Body of pancreas (tissue), 4 donors: ENCODE data around the gene TMEM170A. TPM values are rescaled to one million over a fixed set of nuclear protein-coding genes. Genes with fewer than 3 reads are reported as not detected.

Experiments used
- ATAC-seq: fragments of 150-250 bp; one replicate; pipeline ENCODE4 v1.9.1; 2016
- DNase-seq, 4 donors: peaks; one replicate each; pipeline ENCODE4 v3.0.0-alpha.2; 2019
- H3K27ac ChIP-seq, 4 donors: fragments of 200-600 bp; sonication (generic); 1 replicate in 3 of 4; 2 replicates in 1 of 4; pipeline versions ENCODE4 v1.5.1 to v1.6.1; 2016 to 2019; ENCODE audit warnings: mild to moderate bottlenecking in 1 of 4, mixed read lengths in 1 of 4, moderate library complexity in 1 of 4
- H3K27me3 ChIP-seq, 2 donors: fragments of 200-600 bp; sonication (generic); one replicate each; pipeline ENCODE4 v1.6.0; 2016; ENCODE audit warnings: mild to moderate bottlenecking in 1 of 2
- H3K36me3 ChIP-seq, 2 donors: fragments of 200-600 bp; sonication (generic); replicated peaks in 1 of 2; 2 replicates each; pipeline ENCODE4 v1.5.1; 2016; ENCODE audit warnings: low read depth in 2 of 2; ENCODE audit not compliant: insufficient read depth in 1 of 2
- H3K4me1 ChIP-seq: fragments of 200-600 bp; sonication (generic); one replicate; pipeline ENCODE4 v1.6.0; 2016
- H3K4me3 ChIP-seq, 2 donors: fragments of 200-600 bp; sonication (generic); 1 replicate in 1 of 2; 2 replicates in 1 of 2; pipeline ENCODE4 v1.5.1; 2016 to 2019
- H3K9me3 ChIP-seq, 3 donors: fragments of 200-600 bp; sonication (generic); 1 replicate in 2 of 3; 2 replicates in 1 of 3; pipeline ENCODE4 v1.5.1; 2016
- POLR2A ChIP-seq, 3 donors: fragments of 450-650 bp; IDR thresholded peaks; one replicate each; pipeline ENCODE4 v1.6.1; 2016; ENCODE audit warnings: antibody characterized with exemption in 3 of 3, mild to moderate bottlenecking in 2 of 3
- WGBS, 2 donors: methylation state at CpG; one replicate each; pipeline ENCODE4 v1.1.5; 2017; 5-methylcytosine and 5-hydroxymethylcytosine counted together
- intact Hi-C: fragments of 100-400 bp; cut with DNase I; formaldehyde crosslinking; loops from one replicate; pipeline ENCODE4 v1.15.1; 2023
- total RNA-seq, 2 donors: library from RNA; depleted of rRNA; stranded (reverse); fragments of >200 nt; gene quantifications; one replicate each; pipeline ENCODE4 v1.1.0, GENCODE V29; 2016
- TF ChIP-seq, protein P1 (sequence below), 7 experiments: fragments of 450-650 bp in 4 of 7; fragments of 200-600 bp in 3 of 7; sonication (generic) in 3 of 7; IDR thresholded peaks; one replicate each; pipeline ENCODE4 v1.5.1; 2016 to 2019; ENCODE audit warnings: antibody characterized with exemption in 7 of 7

TMEM170A gene
- total RNA-seq, 2 donors from 2014 or later, result 17.1 TPM

DNA sequence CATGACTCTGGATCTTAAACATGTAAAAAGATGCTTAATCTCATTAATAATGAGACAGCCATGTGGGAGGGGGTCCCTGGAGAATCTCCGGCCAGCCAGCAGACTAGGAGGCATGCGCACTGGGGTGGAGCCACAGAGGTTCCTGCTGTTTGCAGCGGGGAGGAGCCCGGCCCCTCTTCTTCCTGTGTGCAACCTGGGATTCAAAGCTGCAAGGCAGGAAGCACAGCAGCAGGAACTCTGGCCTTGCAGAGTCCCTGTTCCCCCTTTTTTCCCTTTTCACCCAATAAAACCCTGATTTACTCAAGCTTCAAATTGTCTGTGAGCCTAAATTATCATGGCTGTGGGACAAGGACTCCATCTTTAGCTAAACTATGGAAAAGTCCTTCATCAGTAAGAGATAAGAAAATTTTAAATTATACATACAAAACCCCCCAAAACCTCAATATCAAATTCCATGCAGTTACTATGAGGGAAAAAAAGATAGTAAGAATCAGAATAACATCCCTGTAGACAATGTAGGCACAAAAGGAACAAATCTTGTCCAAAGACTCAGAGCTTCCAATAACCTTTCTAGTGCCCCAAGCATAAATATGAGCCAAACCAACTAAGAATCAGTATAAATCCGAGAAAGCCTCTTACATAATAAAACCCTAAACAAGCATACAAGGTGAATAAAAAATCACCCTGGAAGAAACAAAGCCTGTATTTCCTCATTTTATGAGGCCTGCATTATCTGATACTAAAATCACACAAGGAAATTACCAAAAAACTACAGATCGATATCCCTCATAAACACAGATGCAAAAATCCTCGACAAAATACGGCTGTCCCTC lies 43.3 kb downstream of the TMEM170A start:
- Histone ChIP-seq H3K36me3 (no peaks in the 10 kb centered on the region), H3K4me3 (no peak overlapping the region), H3K27me3 (no peaks in the 10 kb centered on the region), H3K27ac (peak overlapping the region in 3 of 4 donors; percentile 52 to 74 (median 57)), H3K9me3 (no peaks in the 10 kb centered on the region), H3K4me1 (peaks cover 27% of the 10 kb centered on the region)
- intact Hi-C loops, result no loop called here
- TF ChIP-seq, protein P1, sequence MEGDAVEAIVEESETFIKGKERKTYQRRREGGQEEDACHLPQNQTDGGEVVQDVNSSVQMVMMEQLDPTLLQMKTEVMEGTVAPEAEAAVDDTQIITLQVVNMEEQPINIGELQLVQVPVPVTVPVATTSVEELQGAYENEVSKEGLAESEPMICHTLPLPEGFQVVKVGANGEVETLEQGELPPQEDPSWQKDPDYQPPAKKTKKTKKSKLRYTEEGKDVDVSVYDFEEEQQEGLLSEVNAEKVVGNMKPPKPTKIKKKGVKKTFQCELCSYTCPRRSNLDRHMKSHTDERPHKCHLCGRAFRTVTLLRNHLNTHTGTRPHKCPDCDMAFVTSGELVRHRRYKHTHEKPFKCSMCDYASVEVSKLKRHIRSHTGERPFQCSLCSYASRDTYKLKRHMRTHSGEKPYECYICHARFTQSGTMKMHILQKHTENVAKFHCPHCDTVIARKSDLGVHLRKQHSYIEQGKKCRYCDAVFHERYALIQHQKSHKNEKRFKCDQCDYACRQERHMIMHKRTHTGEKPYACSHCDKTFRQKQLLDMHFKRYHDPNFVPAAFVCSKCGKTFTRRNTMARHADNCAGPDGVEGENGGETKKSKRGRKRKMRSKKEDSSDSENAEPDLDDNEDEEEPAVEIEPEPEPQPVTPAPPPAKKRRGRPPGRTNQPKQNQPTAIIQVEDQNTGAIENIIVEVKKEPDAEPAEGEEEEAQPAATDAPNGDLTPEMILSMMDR (IDR thresholded peaks at IDR 0.05), result no peak
- TF ChIP-seq POLR2A (IDR thresholded peaks at IDR 0.05), result peak in 1 of 3 donors; percentile 28
- WGBS, 2 donors, result 22 to 39% methylated on average over 8 of the region's 8 CpGs
- DNase-seq (peak; percentile 50 to 77 (median 70)), ATAC-seq (peak; percentile 67)

DNA sequence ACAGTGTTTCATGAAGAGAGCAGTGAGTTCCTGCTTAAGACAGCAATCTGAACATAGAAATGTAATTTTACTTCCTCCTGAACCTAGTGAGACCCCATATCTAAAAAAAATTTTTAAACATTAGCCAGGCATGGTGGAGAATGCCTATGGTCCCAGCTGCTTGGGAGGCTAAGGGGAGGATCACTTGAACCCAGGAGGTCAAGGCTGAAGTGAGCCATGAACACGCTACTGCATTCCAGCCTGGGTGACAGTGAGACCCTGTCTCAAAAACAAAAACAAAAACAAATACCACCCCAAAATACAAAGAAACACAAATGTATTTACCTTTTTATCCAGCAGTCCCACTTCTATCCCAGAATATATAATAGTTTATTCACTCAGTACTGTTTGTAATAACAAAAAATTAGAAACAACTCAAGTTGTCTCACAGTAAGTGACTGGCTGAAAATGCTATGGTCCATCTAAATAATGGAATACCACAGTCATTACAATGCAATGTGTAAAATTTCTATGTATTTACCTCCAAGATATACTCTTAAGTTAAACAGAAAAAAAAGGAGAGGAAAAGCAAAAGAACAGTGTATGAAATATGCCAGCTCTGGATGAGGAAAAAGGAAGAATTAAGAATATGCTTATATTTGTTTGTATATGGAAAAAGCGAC lies 47.5 kb downstream of the TMEM170A start:
- peaks cover 18% of the 10 kb centered on the region for H3K4me1 ChIP-seq
- peaks cover 0 to 5% of the 10 kb centered on the region in 2 donors for H3K36me3 ChIP-seq
- 34 to 45% methylated on average over 2 of the region's 2 CpGs for WGBS, 2 donors
- no peak overlapping the region for H3K27ac ChIP-seq
- DNase-seq, result no peak
- H3K27me3 ChIP-seq, result no peaks in the 10 kb centered on the region
- ATAC-seq, result no peak
- no peak overlapping the region for H3K4me3 ChIP-seq
- intact Hi-C loops, result no loop called here
- TF ChIP-seq, protein P1 (IDR thresholded peaks at IDR 0.05), result no peak
- TF ChIP-seq POLR2A (IDR thresholded peaks at IDR 0.05), result no peak
- H3K9me3 ChIP-seq, result no peaks in the 10 kb centered on the region

DNA sequence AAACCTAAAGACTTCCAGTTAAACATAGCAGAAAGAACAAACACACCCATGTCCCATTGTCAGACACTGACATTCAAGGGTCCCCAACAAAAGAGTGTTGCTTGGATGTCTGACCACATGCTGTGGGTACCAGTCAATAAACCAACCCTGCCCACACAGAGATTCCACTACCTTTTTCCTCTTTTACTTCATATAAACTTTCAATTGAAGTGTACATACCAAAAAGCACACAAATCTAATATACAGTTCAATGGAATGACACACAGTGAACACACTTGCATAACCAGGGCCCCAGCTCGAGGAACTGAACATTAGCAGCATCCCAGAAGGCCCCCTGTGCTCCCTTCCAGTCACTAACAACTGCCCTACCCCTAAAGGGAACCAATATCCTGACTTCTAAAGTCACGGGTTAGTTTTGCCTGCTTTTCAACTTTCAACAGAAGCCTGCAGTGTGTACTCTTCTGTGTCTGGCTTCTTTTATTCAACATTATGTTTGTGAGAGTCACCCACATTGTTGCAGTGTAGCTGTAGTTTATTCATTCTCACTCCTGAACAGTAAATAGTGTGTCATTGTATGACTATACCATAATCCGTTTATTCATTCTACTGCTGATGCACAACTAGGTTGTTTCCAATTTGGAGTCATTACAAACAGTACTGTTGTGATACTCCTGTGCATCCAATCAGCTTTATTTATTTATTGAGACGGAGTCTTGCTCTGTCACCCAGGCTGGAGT lies 49.2 kb downstream of the TMEM170A start:
- 84 to 86% methylated on average over 4 of the region's 4 CpGs for WGBS, 2 donors

DNA sequence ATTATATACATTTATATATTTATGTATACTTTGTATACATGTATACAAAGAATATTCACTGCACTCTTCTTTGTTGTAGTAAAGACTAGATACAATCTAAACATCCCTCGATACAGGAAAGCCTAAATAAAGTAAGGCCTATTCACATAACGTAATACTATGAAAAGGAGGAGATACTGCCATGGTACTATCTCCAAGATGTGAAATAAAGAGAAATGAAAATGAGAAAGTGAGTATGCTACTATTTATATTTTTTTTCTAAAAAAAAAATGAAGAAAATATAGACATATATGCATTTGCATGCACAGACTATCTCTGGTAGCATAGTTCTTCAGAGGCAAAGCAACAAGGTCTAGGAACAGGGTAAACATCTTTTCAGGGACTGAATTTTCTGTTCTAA lies 50.5 kb downstream of the TMEM170A start:
- intact Hi-C loops, result no loop called here
- ATAC-seq (no peak), DNase-seq (no peak)
- Histone ChIP-seq H3K9me3 (no peaks in the 10 kb centered on the region), H3K27ac (no peak overlapping the region), H3K4me3 (no peak overlapping the region), H3K4me1 (peaks cover 4% of the 10 kb centered on the region), H3K27me3 (no peaks in the 10 kb centered on the region), H3K36me3 (peaks cover 0 to 12% of the 10 kb centered on the region in 2 donors)
- WGBS, 2 donors, result 90 to 93% methylated on average over 2 of the region's 2 CpGs
- TF ChIP-seq, protein P1 (IDR thresholded peaks at IDR 0.05), result no peak
- TF ChIP-seq POLR2A (IDR thresholded peaks at IDR 0.05), result no peak

More for the DNA sequence above, 49.2 kb downstream of the TMEM170A start:
- no peaks in the 10 kb centered on the region for H3K27me3 ChIP-seq
- no peak for TF ChIP-seq POLR2A (IDR thresholded peaks at IDR 0.05)
- TF ChIP-seq, protein P1 (IDR thresholded peaks at IDR 0.05), result no peak
- H3K36me3 ChIP-seq, result peaks cover 0 to 12% of the 10 kb centered on the region in 2 donors
- H3K9me3 ChIP-seq, result no peaks in the 10 kb centered on the region
- ATAC-seq (no peak), DNase-seq (no peak)
- intact Hi-C loops, result no loop called here
- H3K27ac ChIP-seq, result no peak overlapping the region
- peaks cover 12% of the 10 kb centered on the region for H3K4me1 ChIP-seq
- H3K4me3 ChIP-seq, result no peak overlapping the region
